Activated CD4-positive, alpha-beta memory T cell treated with anti-CD3 and anti-CD28 coated beads for 36 hours (primary cell): ENCODE results near the gene ZNF341. TPM values are rescaled to one million over a fixed set of nuclear protein-coding genes. Genes with fewer than 3 reads are reported as not detected.

Experiments used
- CTCF ChIA-PET: fragments of 350-600 bp; sonication (Branson Sonifier 250); formaldehyde crosslinking; loops from one replicate; lab custom pipeline; 2021; ENCODE audit warnings: antibody characterized with exemption, inconsistent platforms; lab: Charles Lee
- POLR2A ChIA-PET: fragments of 350-600 bp; sonication (Branson Sonifier 250); formaldehyde crosslinking; loops from one replicate; lab custom pipeline; 2021; ENCODE audit warnings: antibody characterized with exemption; lab: Charles Lee
- DNase-seq: peaks from one replicate; pipeline ENCODE4 v3.0.0-alpha.2; 2020
- H3K27ac Mint-ChIP-seq: one replicate; pipeline ENCODE4 v1.8.0; 2021; ENCODE audit warnings: mixed read lengths
- H3K27me3 Mint-ChIP-seq: one replicate; pipeline ENCODE4 v1.8.0; 2021; ENCODE audit warnings: mixed read lengths
- H3K36me3 Mint-ChIP-seq: one replicate; pipeline ENCODE4 v1.8.0; 2021; ENCODE audit warnings: mixed read lengths
- H3K4me1 Mint-ChIP-seq: one replicate; pipeline ENCODE4 v1.8.0; 2021; ENCODE audit warnings: low read depth, mixed read lengths
- H3K4me3 Mint-ChIP-seq: one replicate; pipeline ENCODE4 v1.8.0; 2021; ENCODE audit warnings: mild to moderate bottlenecking, mixed read lengths
- H3K9me3 Mint-ChIP-seq: one replicate; pipeline ENCODE4 v1.8.0; 2021; ENCODE audit warnings: mixed read lengths
- intact Hi-C: fragments of 100-400 bp; cut with micrococcal nuclease; formaldehyde crosslinking; loops from one replicate; pipeline ENCODE4 v1.15.1; 2023
- total RNA-seq, 2 experiments: library from RNA; stranded (reverse); gene quantifications; one replicate each; pipeline ENCODE4 v1.2.3, GENCODE V29; 2021

ZNF341 gene
- total RNA-seq, 2 experiments from 2014 or later = 5.9 TPM

DNA sequence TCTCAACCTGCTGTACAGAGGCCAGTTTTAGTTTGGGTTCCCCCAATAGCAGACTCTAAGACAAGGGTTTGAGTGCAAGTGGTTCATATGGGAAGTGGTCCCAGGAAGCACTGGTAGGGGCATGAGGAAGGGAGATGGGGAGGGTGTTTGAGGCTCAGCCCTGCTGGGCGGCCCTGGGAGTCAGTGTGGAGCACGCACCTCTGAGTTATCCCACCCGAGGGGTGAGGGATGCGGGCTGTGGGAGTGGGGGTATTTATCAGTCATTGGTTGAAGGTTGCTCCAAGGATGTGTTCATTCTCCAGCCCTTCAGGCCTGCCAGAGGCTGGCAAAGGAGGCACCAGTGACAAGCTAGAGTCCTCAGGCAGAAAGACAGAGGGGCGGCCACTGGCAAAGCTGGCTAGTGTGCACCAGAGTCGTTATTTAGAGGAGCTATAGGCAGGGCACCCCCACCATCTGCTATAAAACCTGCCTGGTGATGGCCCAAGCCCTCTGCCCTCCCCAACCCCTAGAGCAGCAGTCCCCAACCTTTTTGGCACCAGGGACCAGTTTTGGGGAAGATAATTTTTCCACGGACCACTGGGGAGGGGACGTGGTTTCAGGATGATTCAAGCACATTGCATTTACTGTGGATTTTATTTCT, 28.2 kb upstream of the ZNF341 start:
- CTCF ChIA-PET = no interaction called here
- intact Hi-C loops = no loop called here
- H3K36me3 Mint-ChIP-seq = no peaks in the 10 kb centered on the region
- H3K27ac Mint-ChIP-seq = no peak overlapping the region
- H3K27me3 Mint-ChIP-seq = no peaks in the 10 kb centered on the region
- no peak overlapping the region for H3K4me3 Mint-ChIP-seq
- no peaks in the 10 kb centered on the region for H3K9me3 Mint-ChIP-seq
- DNase-seq = no peak
- H3K4me1 Mint-ChIP-seq = no peaks in the 10 kb centered on the region
- POLR2A ChIA-PET = no interaction called here

DNA sequence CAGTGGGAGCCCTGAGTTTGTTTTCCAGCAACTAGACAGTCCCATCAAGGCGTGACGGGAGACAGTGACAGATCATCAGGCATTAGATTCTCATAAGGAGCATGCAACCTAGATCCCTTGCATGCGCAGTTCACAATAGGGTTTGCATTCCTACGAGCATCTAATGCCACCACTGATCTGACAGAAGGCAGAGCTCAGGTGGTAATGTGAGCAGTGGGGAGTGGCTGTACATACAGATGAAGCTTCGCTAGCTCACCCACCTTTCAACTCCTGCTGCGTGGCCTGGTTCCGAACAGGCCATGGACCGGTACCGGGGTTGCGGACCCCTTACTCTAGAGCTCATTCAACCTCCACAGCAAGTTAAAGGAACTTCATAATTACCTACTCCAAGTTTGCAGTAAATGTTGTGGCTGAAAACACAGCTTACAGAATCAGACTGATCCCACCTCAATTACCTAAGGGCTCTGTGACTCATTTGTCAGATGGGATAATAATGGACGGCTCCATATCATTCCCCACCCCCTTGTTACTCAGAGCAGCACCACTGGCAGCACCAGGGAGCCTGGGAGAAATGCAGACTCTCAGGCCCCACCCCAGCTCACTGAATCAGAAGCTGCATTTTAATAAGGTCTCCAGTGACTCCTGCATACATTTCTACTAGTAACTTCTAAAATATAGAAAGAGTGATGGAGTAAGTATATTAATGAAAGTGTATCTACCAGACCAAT, 27.4 kb upstream of the ZNF341 start:
- POLR2A ChIA-PET = no interaction called here
- no peaks in the 10 kb centered on the region for H3K36me3 Mint-ChIP-seq
- peaks cover 3% of the 10 kb centered on the region for H3K4me1 Mint-ChIP-seq
- H3K27ac Mint-ChIP-seq = no peak overlapping the region
- CTCF ChIA-PET = no interaction called here
- no peak overlapping the region for H3K4me3 Mint-ChIP-seq
- H3K27me3 Mint-ChIP-seq = no peaks in the 10 kb centered on the region
- intact Hi-C loops = no loop called here
- no peaks in the 10 kb centered on the region for H3K9me3 Mint-ChIP-seq
- no peak for DNase-seq

GRCh38 chr20:33707668-33708067, 24.1 kb upstream of the ZNF341 start:
- peaks cover 11% of the 10 kb centered on the region for H3K4me1 Mint-ChIP-seq
- H3K27ac Mint-ChIP-seq = no peak overlapping the region
- intact Hi-C loops = no loop called here
- no peaks in the 10 kb centered on the region for H3K27me3 Mint-ChIP-seq
- ChIA-PET POLR2A (no interaction called here), CTCF (no interaction called here)
- H3K9me3 Mint-ChIP-seq = no peaks in the 10 kb centered on the region
- peaks cover 9% of the 10 kb centered on the region for H3K36me3 Mint-ChIP-seq
- H3K4me3 Mint-ChIP-seq = no peak overlapping the region
- DNase-seq = no peak

GRCh38 chr20:33709398-33709797, 22.4 kb upstream of the ZNF341 start:
- Mint-ChIP-seq H3K4me1 (peaks cover 11% of the 10 kb centered on the region), H3K4me3 (no peak overlapping the region), H3K27me3 (no peaks in the 10 kb centered on the region), H3K9me3 (no peaks in the 10 kb centered on the region), H3K36me3 (peaks cover 17% of the 10 kb centered on the region), H3K27ac (peak overlapping the region; percentile 75)
- no peak for DNase-seq
- CTCF ChIA-PET = no interaction called here
- intact Hi-C loops = no loop called here
- POLR2A ChIA-PET = interaction anchor here (1.4 kb wide), 1 partner anchor 10 kb away, joined by 4 read pairs; the partner anchor contains the start of gene PXMP4

DNA sequence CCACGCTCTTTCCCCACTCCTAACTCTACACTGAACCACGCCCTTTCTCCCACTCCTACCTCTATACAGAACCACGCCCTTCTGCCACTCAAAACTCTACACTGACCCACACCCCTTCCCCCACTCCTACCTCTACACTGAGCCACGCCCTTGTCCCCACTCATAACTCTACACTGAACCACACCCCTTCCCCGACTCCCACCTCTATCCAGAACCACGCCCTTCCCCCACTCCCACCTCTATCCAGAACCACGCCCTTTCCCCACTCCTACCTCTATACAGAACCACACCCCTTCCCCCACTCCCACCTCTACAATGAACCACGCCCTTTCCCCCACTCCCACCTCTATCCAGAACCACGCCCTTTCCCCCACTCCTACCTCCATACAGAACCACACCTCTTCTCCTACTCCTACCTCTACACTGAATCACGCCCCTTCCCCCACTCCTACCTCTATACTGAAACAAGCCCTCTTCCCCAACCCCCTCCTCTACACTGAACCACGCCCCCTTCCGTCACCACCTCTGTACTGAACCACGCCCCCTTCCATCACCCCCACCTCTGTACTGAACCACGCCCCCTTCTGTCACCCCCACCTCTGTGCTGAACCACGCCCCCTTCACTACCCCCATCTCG, 21.8 kb upstream of the ZNF341 start:
- Mint-ChIP-seq H3K9me3 (no peaks in the 10 kb centered on the region), H3K27me3 (no peaks in the 10 kb centered on the region), H3K4me1 (peaks cover 11% of the 10 kb centered on the region), H3K4me3 (no peak overlapping the region), H3K27ac (no peak overlapping the region), H3K36me3 (peaks cover 17% of the 10 kb centered on the region)
- ChIA-PET POLR2A (interaction anchor here (1.4 kb wide), 1 partner anchor 10 kb away, joined by 4 read pairs; the partner anchor contains the start of gene PXMP4), CTCF (interaction anchor here (0.6 kb wide), 1 partner anchor 20 kb away, joined by 4 read pairs; no protein-coding TSS in a partner anchor)
- DNase-seq = no peak
- intact Hi-C loops = no loop called here

DNA sequence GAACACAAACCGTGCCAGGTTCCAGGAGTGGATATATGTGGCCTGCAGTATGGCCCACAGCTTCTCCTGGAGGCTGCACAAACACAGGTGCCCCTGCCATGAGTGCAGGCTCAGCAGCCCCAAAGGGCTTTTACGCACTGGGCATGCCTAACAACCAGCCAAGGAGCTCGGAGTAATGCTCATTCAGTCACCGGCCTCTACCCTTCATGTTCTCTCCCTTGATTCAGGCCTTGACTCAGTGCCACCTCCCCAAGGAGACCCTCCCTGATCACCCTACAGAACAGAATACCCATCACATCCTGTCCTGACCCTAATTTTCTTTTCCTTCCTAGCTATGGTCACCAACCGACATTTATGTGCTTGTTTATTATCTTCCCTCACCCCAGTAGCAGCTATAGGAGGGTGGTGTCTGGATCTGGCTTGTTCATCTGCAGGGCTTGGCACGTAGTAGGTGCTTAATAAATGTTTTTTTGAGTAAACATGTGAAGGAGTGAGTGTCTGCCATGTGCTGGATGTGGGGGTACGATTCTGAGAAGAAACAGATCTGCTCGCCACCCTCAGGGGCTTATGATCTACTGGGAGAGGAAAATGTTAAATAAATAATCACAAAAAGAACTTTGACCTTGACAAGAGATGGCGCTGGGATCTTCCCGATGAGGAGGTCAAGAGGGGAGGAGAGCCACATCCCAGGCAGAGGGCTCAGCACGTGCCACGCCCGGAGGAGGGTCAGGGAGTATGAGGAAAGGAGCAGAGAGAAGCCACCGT, 20.9 kb upstream of the ZNF341 start:
- CTCF ChIA-PET = interaction anchor here (0.6 kb wide), 1 partner anchor 19 kb away, joined by 4 read pairs; no protein-coding TSS in a partner anchor
- H3K36me3 Mint-ChIP-seq = peaks cover 17% of the 10 kb centered on the region
- no peaks in the 10 kb centered on the region for H3K9me3 Mint-ChIP-seq

GRCh38 chr20:33711446-33711738, 20.4 kb upstream of the ZNF341 start:
- ChIA-PET POLR2A (interaction anchor here (0.6 kb wide), 1 partner anchor 31 kb away, joined by 3 read pairs; no protein-coding TSS in a partner anchor), CTCF (no interaction called here)
- Mint-ChIP-seq H3K36me3 (peaks cover 17% of the 10 kb centered on the region), H3K27me3 (no peaks in the 10 kb centered on the region), H3K4me1 (peaks cover 11% of the 10 kb centered on the region), H3K4me3 (no peak overlapping the region), H3K9me3 (no peaks in the 10 kb centered on the region), H3K27ac (no peak overlapping the region)
- intact Hi-C loops = no loop called here
- no peak for DNase-seq

More for the DNA sequence above, 20.9 kb upstream of the ZNF341 start:
- H3K27me3 Mint-ChIP-seq = no peaks in the 10 kb centered on the region
- no peak for DNase-seq
- POLR2A ChIA-PET = no interaction called here
- intact Hi-C loops = no loop called here
- peaks cover 11% of the 10 kb centered on the region for H3K4me1 Mint-ChIP-seq
- no peak overlapping the region for H3K4me3 Mint-ChIP-seq
- H3K27ac Mint-ChIP-seq = no peak overlapping the region

DNA sequence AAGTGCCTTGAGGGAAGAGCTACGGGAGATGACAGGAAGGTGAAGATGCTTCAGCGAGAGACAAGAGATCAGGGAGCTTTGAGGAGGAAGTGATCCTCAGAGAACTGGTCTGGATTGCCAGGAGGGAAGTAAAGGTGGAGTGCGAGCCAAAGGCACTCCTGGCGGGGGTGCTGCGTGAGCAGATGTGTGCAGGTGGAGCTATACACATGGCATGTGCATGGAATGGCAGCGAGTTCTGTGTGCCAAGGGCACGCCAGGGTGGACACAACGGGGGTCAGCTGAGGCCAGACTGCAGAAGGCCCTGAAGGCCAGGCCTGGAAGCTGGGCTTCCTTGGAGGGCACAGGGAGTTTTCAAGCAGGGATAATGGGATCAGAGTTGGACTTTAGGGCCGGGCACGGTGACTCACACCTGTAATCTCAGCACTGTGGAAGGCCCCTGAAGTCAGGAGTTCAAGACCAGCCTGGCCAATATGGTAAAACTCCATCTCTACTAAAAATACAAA, 17.9 kb upstream of the ZNF341 start:
- H3K27ac Mint-ChIP-seq = no peak overlapping the region
- H3K27me3 Mint-ChIP-seq = no peaks in the 10 kb centered on the region
- H3K36me3 Mint-ChIP-seq = peaks cover 17% of the 10 kb centered on the region
- ChIA-PET CTCF (interaction anchor here (0.6 kb wide), 1 partner anchor 373 kb away, joined by 3 read pairs; no protein-coding TSS in a partner anchor), POLR2A (no interaction called here)
- no peak for DNase-seq
- H3K4me1 Mint-ChIP-seq = peaks cover 19% of the 10 kb centered on the region
- intact Hi-C loops = no loop called here
- H3K9me3 Mint-ChIP-seq = no peaks in the 10 kb centered on the region
- no peak overlapping the region for H3K4me3 Mint-ChIP-seq

- ChIA-PET POLR2A (no interaction called here), CTCF (no interaction called here)
- no peaks in the 10 kb centered on the region for H3K9me3 Mint-ChIP-seq
- no peak for DNase-seq
- peaks cover 23% of the 10 kb centered on the region for H3K4me1 Mint-ChIP-seq
- no peaks in the 10 kb centered on the region for H3K27me3 Mint-ChIP-seq
- peaks cover 11% of the 10 kb centered on the region for H3K36me3 Mint-ChIP-seq
- no peak overlapping the region for H3K4me3 Mint-ChIP-seq
- H3K27ac Mint-ChIP-seq = no peak overlapping the region
- intact Hi-C loops = no loop called here
These were observed 15.3 kb upstream of the ZNF341 start for GRCh38 chr20:33716498-33716897.

GRCh38 chr20:33719277-33719988, 12.4 kb upstream of the ZNF341 start:
- H3K36me3 Mint-ChIP-seq = no peaks in the 10 kb centered on the region
- ChIA-PET POLR2A (interaction anchor here (0.5 to 2.7 kb wide), 11 partner anchors 10 to 900 kb away, joined by 3 to 24 read pairs (median 4); partner anchors contain the start of genes CBFA2T2, MAPRE1, RALY and ZNF341), CTCF (interaction anchor here (0.8 to 2.9 kb wide), 5 partner anchors 13 to 262 kb away, joined by 3 to 16 read pairs (median 6); partner anchors contain the start of genes ACTL10 and ZNF341)
- H3K4me1 Mint-ChIP-seq = peaks cover 23% of the 10 kb centered on the region
- no peak for DNase-seq
- H3K9me3 Mint-ChIP-seq = no peaks in the 10 kb centered on the region
- intact Hi-C loops = no loop called here
- no peaks in the 10 kb centered on the region for H3K27me3 Mint-ChIP-seq
- peak overlapping the region; percentile 95 for H3K4me3 Mint-ChIP-seq
- H3K27ac Mint-ChIP-seq = peak overlapping the region; percentile 75
